Small intestine (tissue), 7 donors: ENCODE measurements around the gene BDKRB2. TPM values are rescaled to one million over a fixed set of nuclear protein-coding genes. Genes with fewer than 3 reads are reported as not detected.
A peak's percentile ranks its signal among the peaks of the same experiment; 100 is the strongest.

ENCODE experiments used
- DNase-seq, 2 donors: peaks; one replicate each; pipeline versions ENCODE4 v3.0.0 to v3.0.0-alpha.2; 2013
- FAIRE-seq: peaks from 2 replicates; lab custom pipeline; 2012; peaks lifted over from hg19 to GRCh38; lab: Jason Lieb, UNC
- H3K27ac ChIP-seq, 3 donors: one replicate each; pipeline ENCODE4 v1.5.1; 2013; ENCODE audit warnings: low read length in 2 of 3, mild to moderate bottlenecking in 2 of 3, control low read depth in 1 of 3, inconsistent platforms in 1 of 3, low read depth in 1 of 3, moderate library complexity in 1 of 3
- H3K27me3 ChIP-seq, 3 donors: one replicate each; pipeline ENCODE4 v1.6.1; 2013; ENCODE audit warnings: low read length in 3 of 3, inconsistent platforms in 1 of 3; ENCODE audit not compliant: control insufficient read depth in 3 of 3, insufficient read depth in 3 of 3
- H3K36me3 ChIP-seq, 3 donors: one replicate each; pipeline ENCODE4 v1.6.1; 2013; ENCODE audit warnings: low read length in 3 of 3, inconsistent platforms in 1 of 3, low read depth in 1 of 3, mild to moderate bottlenecking in 1 of 3, moderate library complexity in 1 of 3; ENCODE audit not compliant: control insufficient read depth in 3 of 3, insufficient read depth in 2 of 3
- H3K4me1 ChIP-seq, 3 donors: one replicate each; pipeline ENCODE4 v1.6.1; 2013; ENCODE audit warnings: low read length in 2 of 3, inconsistent platforms in 1 of 3, low read depth in 1 of 3, mild to moderate bottlenecking in 1 of 3, moderate library complexity in 1 of 3; ENCODE audit not compliant: control insufficient read depth in 3 of 3, insufficient read depth in 2 of 3
- H3K4me3 ChIP-seq, 3 donors: one replicate each; pipeline ENCODE4 v1.5.1; 2013; ENCODE audit warnings: low read length in 3 of 3, control low read depth in 1 of 3, inconsistent platforms in 1 of 3, low read depth in 1 of 3, mild to moderate bottlenecking in 1 of 3, moderate library complexity in 1 of 3
- H3K9me3 ChIP-seq, 2 donors: one replicate each; pipeline ENCODE4 v1.6.1; 2013; ENCODE audit warnings: low read depth in 1 of 2, low read length in 1 of 2; ENCODE audit not compliant: control insufficient read depth in 2 of 2, insufficient read depth in 1 of 2
- WGBS, 3 donors: extraction: QIAGEN DNeasy Blood & Tissue Kit; methylation state at CpG; one replicate each; pipeline ENCODE4 v1.1.7; 2013; 5-methylcytosine and 5-hydroxymethylcytosine counted together
- polyA plus RNA-seq, 4 donors: library from polyadenylated mRNA; stranded (reverse) in 3 of 4; unstranded in 1 of 4; fragments of 200-250 nt in 3 of 4; fragments of 120-200 nt in 1 of 4; gene quantifications; one replicate each; pipeline versions ENCODE4 v1.2.1 to v1.2.3, GENCODE V29; 2013
- donor health status: healthy with polysubstance abuse.
- donor health status: control.
- donor health status: control.
- donor health status: Bipolar disorder and iron deficiency.
- donor health status: healthy.

Gene BDKRB2
- polyA plus RNA-seq, 4 donors, result 1.3 to 8.2 (median 5.9) TPM

GRCh38 chr14:96162265-96162664 is 42.4 kb upstream of the BDKRB2 start:
- Histone ChIP-seq H3K27ac (no peak overlapping the region), H3K9me3 (no peaks in the 10 kb centered on the region), H3K4me3 (no peak overlapping the region), H3K36me3 (no peaks in the 10 kb centered on the region), H3K27me3 (no peaks in the 10 kb centered on the region), H3K4me1 (peaks cover 2 to 31% (median 4%) of the 10 kb centered on the region in 3 donors)
- DNase-seq (no peak), FAIRE-seq (no peak)
- 88 to 95% (median 92%) methylated on average over 6 of the region's 6 CpGs for WGBS, 3 donors

GRCh38 chr14:96162741-96163140 is 41.9 kb upstream of the BDKRB2 start:
- FAIRE-seq (no peak), DNase-seq (no peak)
- Histone ChIP-seq H3K27ac (no peak overlapping the region), H3K27me3 (no peaks in the 10 kb centered on the region), H3K4me1 (peaks cover 2 to 35% (median 5%) of the 10 kb centered on the region in 3 donors), H3K9me3 (no peaks in the 10 kb centered on the region), H3K36me3 (no peaks in the 10 kb centered on the region), H3K4me3 (no peak overlapping the region)
- WGBS, 3 donors, result 84 to 95% (median 86%) methylated on average over 4 of the region's 4 CpGs

- no peak overlapping the region for H3K27ac ChIP-seq
These were observed 39.7 kb upstream of the BDKRB2 start for GRCh38 chr14:96164861-96165490.

GRCh38 chr14:96165493-96166436 is 38.9 kb upstream of the BDKRB2 start:
- FAIRE-seq (no peak), DNase-seq (no peak)
- no peak overlapping the region for H3K27ac ChIP-seq
- H3K36me3 ChIP-seq, result no peaks in the 10 kb centered on the region
- no peak overlapping the region for H3K4me3 ChIP-seq
- H3K9me3 ChIP-seq, result no peaks in the 10 kb centered on the region
- H3K27me3 ChIP-seq, result no peaks in the 10 kb centered on the region
- 71 to 86% (median 76%) methylated on average over 12 of the region's 12 CpGs for WGBS, 3 donors
- H3K4me1 ChIP-seq, result peaks cover 0 to 35% (median 8%) of the 10 kb centered on the region in 3 donors

More at GRCh38 chr14:96164861-96165490, 39.7 kb upstream of the BDKRB2 start:
- Histone ChIP-seq H3K36me3 (no peaks in the 10 kb centered on the region), H3K27me3 (no peaks in the 10 kb centered on the region), H3K4me1 (peaks cover 2 to 42% (median 8%) of the 10 kb centered on the region in 3 donors), H3K4me3 (no peak overlapping the region), H3K9me3 (no peaks in the 10 kb centered on the region)
- 72 to 81% (median 73%) methylated on average over 5 of the region's 5 CpGs for WGBS, 3 donors
- FAIRE-seq (no peak), DNase-seq (peak in 1 of 2 donors; percentile 36)

- no peaks in the 10 kb centered on the region for H3K27me3 ChIP-seq
- FAIRE-seq (no peak), DNase-seq (no peak)
- no peaks in the 10 kb centered on the region for H3K36me3 ChIP-seq
- H3K9me3 ChIP-seq, result no peaks in the 10 kb centered on the region
- H3K4me1 ChIP-seq, result peaks cover 0 to 28% (median 8%) of the 10 kb centered on the region in 3 donors
- H3K27ac ChIP-seq, result peak overlapping the region; percentile 38 to 78 (median 46)
- 81 to 86% (median 85%) methylated on average over 10 of the region's 10 CpGs for WGBS, 3 donors
- H3K4me3 ChIP-seq, result no peak overlapping the region
These were observed 38.0 kb upstream of the BDKRB2 start for GRCh38 chr14:96166461-96167223.

GRCh38 chr14:96167224-96168148 is 37.2 kb upstream of the BDKRB2 start:
- no peaks in the 10 kb centered on the region for H3K9me3 ChIP-seq
- no peaks in the 10 kb centered on the region for H3K36me3 ChIP-seq
- no peak for FAIRE-seq
- peak overlapping the region; percentile 38 to 78 (median 52) for H3K27ac ChIP-seq
- peak; percentile 71 to 84 for DNase-seq
- peaks cover 0 to 28% (median 8%) of the 10 kb centered on the region in 3 donors for H3K4me1 ChIP-seq
- no peaks in the 10 kb centered on the region for H3K27me3 ChIP-seq
- no peak overlapping the region for H3K4me3 ChIP-seq
- WGBS, 3 donors, result 64 to 74% (median 67%) methylated on average over 8 of the region's 8 CpGs

- peaks cover 0 to 28% (median 8%) of the 10 kb centered on the region in 3 donors for H3K4me1 ChIP-seq
- FAIRE-seq (no peak), DNase-seq (no peak)
- no peaks in the 10 kb centered on the region for H3K36me3 ChIP-seq
- H3K9me3 ChIP-seq, result no peaks in the 10 kb centered on the region
- no peaks in the 10 kb centered on the region for H3K27me3 ChIP-seq
- H3K27ac ChIP-seq, result no peak overlapping the region
- WGBS, 3 donors, result 90 to 94% (median 92%) methylated on average over 4 of the region's 4 CpGs
- H3K4me3 ChIP-seq, result no peak overlapping the region
These were observed 36.1 kb upstream of the BDKRB2 start for GRCh38 chr14:96168581-96168980.
